ENCODE data around the gene UBE2I.

UBE2I gene

GRCh38 chr16:1320097-1320496, 10.7 kb downstream of the UBE2I start:
- no peak for DNase-seq (ENCODE audit: low read depth)
- no peak for TF ChIP-seq CTCF (IDR thresholded peaks at IDR 0.05; ENCODE audit: insufficient read depth, low read depth, low read length, missing control alignments)
- H3K4me3 ChIP-seq (ENCODE audit: low read depth, low read length), result no peak overlapping the region

GRCh38 chr16:1320658-1321240, 11.3 kb downstream of the UBE2I start:
- no peak overlapping the region for H3K4me3 ChIP-seq (ENCODE audit: low read depth, low read length)
- no peak for TF ChIP-seq CTCF (IDR thresholded peaks at IDR 0.05; ENCODE audit: insufficient read depth, low read depth, low read length, missing control alignments)
- no peak for DNase-seq (ENCODE audit: low read depth)

GRCh38 chr16:1322407-1322806, 13.0 kb downstream of the UBE2I start:
- H3K4me3 ChIP-seq (ENCODE audit: low read depth, low read length), result no peak overlapping the region
- no peak for TF ChIP-seq CTCF (IDR thresholded peaks at IDR 0.05; ENCODE audit: insufficient read depth, low read depth, low read length, missing control alignments)
- no peak for DNase-seq (ENCODE audit: low read depth)

GRCh38 chr16:1323296-1324239, 14.1 kb downstream of the UBE2I start:
- no peak for DNase-seq (ENCODE audit: low read depth)
- TF ChIP-seq CTCF (IDR thresholded peaks at IDR 0.05; ENCODE audit: insufficient read depth, low read depth, low read length, missing control alignments), result no peak
- H3K4me3 ChIP-seq (ENCODE audit: low read depth, low read length), result no peak overlapping the region

GRCh38 chr16:1324286-1324826, 14.9 kb downstream of the UBE2I start:
- no peak for TF ChIP-seq CTCF (IDR thresholded peaks at IDR 0.05; ENCODE audit: insufficient read depth, low read depth, low read length, missing control alignments)
- no peak for DNase-seq (ENCODE audit: low read depth)
- H3K4me3 ChIP-seq (ENCODE audit: low read depth, low read length), result no peak overlapping the region

GRCh38 chr16:1325261-1325660, 15.8 kb downstream of the UBE2I start:
- no peak overlapping the region for H3K4me3 ChIP-seq (ENCODE audit: low read depth, low read length)
- no peak for TF ChIP-seq CTCF (IDR thresholded peaks at IDR 0.05; ENCODE audit: insufficient read depth, low read depth, low read length, missing control alignments)
- no peak for DNase-seq (ENCODE audit: low read depth)

Measured in GM12865 (cell line).